HG02678 (cell line): Measurements from ENCODE around the gene HPN.
"Not testable (repeated sequence)": the region's sequence is repeated elsewhere in the genome, so short reads cannot be mapped to it uniquely, and the experiment has no call there.

Experiments used
- ATAC-seq: cut with Tn5 transposase; IDR thresholded peaks from one replicate; pipeline ENCODE4 v1.9.1; 2021; ENCODE audit warnings: mild to moderate bottlenecking, moderate library complexity; ENCODE audit not compliant: unreplicated experiment

The HPN gene

DNA sequence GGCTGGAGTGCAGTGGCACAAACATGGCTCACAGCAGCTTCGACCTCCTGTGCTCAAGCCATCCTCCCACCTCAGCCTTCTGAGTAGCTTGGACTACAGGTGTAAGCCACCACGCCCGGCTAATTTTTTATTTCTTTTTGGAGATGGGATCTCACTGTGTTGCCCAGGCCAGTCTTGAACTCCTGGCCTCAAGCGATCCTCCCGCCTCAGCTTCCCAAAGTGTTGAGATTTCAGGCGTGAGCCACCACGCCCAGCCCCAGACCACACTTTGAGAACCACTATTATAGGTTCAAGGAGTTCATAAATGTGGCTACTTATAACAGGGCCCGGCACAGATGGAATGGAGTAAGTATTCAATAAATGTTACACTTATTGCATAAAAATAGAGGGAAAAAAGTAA is 14.5 kb upstream of the HPN start:
- ATAC-seq, result no peak

DNA sequence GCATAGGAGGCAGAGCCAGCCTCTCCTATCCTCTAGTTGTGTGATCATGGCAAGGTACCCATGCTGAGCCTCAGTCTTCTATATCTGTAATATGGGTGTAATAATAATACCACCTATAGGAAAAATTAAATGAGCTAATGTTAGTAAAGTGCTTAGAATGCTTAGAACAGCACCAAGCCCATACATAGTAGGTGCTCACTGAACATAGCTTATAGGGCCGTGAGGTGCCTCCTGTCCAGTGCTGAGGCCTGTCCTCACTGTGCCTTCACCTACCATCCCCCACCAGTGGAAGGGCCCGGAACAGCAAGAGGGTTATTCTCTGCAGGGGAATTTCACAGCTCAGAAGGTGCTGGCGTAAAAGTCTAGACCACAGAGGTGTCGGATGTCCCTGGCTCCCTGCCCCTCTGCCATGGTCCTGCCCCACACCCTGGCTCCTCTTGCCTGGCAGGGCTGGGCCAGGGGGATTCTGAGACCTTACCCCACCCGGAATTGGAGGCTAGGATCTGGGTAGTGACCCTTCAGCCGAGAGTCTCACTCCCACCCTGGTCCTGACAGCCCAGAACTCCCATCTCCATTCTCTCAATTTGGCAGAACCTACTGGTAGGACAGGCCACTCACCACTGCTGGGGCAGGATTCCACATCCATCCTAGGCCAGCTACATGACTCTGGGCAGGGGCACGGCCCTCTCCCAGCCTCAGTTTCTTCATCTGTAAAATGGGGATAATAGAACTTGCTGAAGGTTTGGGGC is 13.5 kb upstream of the HPN start:
- no peak for ATAC-seq

DNA sequence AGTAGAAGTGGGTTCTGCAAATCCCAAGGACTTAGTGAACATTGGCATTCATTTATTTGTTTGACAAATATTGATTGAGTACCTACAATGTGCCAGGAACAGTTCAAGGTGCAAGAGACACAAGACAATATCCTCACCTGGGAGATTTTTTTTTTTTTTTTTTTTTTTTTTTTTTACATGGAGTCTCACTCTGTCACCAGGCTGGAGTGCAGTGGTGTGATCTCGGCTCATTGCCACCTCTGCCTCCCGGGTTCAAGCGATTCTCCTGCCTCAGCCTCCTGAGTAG is 13.0 kb upstream of the HPN start:
- not testable (repeated sequence) for ATAC-seq

DNA sequence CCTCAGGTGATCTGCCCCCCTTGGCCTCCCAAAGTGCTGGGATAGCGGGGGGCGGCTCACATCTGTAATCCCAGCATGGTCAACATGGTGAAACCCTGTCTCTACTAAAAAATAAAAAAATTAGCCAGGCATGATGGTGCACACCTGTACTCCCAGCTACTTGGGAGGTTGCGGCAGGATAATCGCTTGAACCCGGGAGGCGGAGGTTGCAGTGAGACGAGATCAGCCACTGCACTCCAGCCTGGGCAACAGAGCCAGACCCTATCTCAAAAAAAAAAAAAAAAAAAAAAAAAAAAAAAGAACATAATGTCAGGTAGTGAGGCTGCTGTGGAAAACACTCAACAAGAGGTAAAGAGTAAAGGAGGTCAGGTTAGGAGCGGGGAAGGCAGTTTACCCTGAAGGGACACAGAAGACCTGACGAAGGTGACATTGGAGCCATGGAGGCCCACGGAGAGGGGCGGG is 12.2 kb upstream of the HPN start:
- ATAC-seq, result not testable (repeated sequence)

DNA sequence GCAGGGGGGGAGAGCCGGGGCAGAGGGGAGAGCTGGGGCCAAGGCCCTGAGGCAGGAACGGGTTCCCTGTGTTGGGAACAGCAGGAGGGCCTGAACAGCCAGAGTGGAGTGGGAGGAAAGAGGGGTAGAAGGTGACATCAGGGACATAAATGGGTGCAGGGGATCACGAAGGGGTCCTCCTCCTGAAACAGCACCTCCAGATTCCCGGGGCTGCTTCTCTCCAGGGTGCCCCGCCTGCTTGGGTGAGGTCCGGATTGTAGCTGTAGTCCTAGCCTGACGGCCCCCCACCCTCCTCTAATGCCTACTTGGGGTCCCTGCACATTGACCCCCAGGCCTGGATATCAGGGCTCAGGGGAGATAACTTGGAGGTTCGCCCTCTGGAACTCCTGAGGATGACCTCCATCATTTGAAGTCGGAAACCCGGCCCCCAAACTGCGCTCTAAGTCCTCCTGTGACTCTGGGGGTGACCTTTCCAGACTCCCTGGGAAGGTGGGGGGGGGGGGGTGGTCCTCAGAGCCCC is 11.7 kb upstream of the HPN start:
- no peak for ATAC-seq

DNA sequence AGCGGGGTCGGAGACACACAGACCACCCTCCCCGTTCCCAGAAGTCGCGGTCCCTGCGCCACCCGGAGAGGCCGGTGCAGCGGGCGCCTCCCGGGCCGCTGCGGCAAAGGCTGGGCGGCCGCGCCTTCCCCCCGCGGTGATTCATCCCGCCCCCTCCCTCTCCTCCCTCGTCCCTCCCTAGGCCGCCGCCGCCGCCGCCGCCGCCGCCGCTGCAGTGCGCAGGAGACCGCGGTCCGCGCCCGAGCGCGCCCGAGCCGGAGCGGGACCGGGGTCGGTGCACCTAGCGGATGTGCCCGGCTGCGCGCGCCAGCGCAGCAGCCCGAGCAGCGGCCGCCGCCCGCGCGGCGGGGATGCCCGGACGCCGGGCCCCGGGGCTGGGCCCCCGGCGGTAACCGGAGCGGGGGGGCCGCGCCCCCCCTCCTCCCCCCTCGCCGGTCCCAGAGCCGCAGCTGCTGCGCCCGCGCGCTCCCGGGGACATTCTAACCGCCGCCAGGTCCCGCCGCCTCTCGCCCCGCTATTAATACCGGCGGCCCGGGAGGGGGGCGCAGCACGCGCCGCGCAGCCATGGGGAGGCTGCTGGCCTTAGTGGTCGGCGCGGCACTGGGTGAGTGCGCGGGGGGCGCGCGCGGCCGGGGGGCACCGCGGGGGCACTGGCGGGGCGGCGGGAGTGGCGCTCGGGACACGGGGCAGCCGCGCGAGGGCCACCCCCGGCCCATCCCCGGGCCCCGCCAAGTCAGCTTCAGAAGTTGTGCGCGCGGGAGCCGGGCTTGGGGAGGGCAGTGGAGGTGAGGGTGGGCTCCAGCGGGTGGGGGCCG is 11.1 kb upstream of the HPN start, which contains the start of gene SCN1B:
TSS of gene SCN1B (plus strand) at position 214 of the 815 bp plus-strand sequence. CDS start at position 565, 351 bp downstream.
- ATAC-seq, result no peak

DNA sequence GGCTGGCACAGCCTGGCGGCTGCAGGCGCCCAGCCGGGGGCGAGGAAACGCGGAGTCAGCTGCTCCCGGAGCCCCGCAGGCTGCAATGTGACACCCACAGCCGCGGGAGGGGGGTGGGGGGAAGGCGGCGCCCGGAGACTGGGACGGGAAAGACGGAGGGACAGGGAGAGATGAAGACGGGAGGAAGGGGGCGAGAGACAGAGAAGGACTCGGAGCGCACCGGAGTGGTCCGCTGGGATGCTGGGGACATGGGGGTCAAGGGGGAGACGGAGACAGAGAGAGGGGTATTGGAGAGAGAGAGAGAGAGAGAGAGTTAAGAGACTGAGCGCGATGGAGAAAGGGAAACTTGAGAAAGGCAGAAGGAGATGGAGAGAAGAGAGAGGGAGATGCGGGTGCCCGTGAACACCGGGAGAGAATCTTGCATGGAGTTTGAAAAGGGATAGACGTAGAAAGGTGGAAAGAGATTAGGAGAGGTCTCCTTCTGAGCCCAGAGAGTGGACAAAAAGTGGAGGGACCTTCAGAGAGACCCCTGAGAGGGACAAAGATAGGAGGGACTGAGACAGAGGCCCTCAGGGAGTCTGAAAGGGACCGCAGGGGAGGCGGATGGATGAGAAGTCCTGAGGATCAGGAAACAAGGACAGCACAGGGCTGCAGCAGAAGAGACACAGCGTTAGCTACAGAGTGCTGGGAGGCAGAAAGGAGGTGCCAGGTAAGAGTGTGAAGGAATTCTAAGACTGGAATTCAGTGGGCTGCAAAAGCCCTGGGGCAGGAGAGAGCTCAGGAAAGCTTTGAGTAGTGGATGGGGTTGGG is 10.2 kb upstream of the HPN start:
- ATAC-seq, result no peak

DNA sequence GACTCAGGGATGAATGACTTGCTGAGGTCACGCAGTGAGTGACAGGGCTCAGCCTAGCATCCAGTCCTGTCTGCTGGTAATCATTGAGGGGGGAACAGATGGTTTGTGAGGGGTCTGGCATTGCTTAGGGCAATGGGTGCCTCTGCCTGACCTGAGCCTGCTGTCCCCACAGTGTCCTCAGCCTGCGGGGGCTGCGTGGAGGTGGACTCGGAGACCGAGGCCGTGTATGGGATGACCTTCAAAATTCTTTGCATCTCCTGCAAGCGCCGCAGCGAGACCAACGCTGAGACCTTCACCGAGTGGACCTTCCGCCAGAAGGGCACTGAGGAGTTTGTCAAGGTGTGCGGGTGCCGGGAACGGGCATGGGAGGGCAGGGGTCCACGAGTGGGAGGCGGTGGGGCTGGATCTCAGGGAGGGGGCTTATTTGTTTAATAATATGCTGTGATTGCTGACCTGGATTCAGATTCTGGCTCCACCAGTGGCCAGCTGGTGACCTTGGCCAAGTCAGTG is 9.1 kb upstream of the HPN start:
- no peak for ATAC-seq

DNA sequence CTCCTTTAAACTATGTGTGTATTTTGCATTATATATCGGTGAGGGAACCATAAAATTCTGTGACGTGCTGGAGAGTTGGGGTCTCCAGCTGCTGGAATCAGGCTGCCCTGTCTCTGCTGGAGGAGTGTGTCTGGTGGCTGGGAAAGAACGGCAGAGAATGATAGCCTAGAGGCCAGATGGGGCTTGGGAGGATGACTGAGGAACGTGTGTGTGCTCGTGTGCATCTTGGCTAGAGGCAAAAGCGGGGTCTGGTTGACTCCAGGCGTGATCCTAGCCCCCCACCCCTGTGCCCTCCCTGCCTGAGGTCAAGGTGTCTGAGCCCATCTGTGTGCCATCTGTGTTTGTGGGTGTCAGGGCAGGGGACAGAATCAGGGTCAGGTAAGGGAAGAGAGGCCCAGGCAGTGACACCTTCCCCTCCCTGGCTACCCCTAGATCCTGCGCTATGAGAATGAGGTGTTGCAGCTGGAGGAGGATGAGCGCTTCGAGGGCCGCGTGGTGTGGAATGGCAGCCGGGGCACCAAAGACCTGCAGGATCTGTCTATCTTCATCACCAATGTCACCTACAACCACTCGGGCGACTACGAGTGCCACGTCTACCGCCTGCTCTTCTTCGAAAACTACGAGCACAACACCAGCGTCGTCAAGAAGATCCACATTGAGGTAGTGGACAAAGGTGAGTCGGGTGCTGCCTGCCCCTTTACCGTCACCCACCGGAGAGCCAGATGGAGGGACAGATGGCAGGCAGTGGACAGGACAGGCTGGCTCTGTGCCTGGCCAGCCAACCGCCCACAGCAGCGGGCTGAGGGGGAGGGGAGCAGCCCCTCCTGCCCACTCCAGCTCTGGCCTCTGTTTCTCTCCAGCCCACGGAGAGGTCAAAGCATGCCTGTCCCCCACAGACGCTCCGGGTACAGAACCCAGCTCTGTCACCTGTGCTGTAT is 8.2 kb upstream of the HPN start:
- ATAC-seq, result no peak

DNA sequence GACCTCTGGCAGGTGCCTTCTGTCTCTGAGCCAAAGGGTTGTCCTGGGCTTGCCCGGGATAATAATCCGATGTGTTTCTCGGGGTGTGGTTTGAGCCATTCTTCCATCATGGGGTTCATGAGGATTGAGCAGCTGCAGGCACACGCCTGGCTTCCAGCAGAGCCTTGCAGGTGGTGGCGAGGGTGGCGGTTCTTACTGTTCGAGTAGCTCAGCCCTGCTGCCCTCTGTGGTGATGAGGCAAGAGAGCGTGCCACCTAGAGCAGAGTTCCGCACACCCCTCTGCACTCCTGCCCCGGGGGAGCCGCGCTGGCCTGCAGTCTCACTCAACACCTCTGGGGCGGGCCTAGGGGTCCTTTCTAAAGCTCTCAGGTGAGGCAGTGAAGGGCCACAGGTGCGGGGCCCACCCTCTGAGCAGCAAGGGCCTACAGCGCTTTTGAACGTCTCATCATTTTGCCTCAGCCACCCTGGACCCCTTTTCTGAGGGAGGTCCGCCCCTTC is 7.5 kb upstream of the HPN start:
- no peak for ATAC-seq

DNA sequence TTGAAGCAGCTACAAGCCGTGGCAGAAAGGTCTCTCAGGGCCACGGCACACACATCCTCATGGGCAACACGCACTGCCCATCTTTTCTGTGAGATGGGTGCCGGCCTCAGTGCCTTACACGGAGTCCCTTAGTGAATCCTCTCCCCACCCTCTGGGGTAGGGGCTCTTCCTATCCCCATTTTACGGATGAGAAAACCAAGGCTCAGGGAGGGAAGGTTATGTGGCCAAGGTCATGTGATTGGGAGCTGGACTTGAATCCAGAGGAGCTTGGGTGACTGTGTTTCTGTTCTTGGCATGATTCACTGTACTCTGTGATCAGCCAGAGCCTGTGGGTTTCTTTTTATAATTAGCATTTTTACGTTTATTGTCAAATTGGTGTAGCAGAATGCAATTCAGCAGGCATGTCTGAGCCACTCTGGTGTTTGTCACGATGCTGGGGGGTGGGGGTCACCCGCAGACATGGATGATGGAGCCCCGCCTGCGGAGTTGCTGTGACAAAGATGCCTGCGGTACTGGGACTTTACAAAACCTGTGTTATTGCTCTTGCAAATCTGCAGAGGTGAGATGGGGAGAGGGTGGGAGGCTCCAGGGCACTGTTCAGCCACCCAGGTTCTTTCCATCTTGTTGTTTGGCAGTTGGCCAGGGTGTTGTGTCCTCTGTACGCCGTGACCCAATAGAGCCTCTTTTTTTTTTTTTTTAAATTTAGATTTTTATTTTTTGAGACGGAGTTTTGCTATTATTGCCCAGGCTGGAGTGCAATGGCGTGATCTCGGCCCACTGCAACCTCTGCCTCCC is 6.7 kb upstream of the HPN start:
- no peak for ATAC-seq

DNA sequence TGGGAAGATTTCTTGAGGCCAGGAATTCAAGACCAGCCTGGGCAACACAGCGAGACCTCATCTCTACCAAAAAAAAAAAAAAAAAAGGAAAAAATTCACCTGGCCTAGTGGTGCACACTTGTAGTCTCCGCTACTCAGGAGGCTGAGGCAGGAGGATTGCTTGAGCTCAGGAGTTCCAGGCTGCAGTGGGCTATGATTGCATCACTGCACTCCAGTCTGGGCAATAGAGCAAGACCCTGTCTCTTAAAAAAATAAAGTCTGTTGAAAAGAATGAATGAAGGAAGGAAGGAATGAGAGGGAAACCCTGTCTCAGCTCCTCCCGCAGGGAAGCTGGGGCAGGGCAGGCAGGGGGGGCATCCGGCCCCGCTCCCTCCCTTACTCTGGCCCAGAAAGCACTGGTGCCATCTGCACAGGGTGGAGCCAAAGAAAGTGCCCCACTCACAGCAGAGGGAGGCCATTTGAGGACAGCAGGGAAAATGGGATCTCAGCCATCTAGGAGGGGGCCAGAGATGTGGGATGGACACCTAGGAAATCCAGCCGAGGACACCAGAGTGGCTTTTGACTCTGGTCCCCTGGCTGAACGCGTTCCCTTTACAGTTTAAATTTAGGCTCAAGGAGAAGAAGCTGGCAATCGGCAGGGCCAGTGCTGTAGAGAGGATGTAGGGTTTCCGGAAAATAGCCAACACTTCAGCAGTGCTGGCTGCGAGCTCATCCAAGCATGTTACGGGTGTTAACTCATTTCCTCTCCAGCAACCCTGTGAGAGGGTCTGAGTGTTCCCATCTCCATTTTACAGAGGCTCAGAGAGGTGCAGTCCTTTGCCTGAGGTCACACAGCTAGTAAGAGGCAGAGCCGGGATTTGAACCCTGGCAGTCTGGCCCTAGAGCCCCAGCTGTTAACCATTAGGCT is 3.6 kb upstream of the HPN start:
- ATAC-seq, result no peak

DNA sequence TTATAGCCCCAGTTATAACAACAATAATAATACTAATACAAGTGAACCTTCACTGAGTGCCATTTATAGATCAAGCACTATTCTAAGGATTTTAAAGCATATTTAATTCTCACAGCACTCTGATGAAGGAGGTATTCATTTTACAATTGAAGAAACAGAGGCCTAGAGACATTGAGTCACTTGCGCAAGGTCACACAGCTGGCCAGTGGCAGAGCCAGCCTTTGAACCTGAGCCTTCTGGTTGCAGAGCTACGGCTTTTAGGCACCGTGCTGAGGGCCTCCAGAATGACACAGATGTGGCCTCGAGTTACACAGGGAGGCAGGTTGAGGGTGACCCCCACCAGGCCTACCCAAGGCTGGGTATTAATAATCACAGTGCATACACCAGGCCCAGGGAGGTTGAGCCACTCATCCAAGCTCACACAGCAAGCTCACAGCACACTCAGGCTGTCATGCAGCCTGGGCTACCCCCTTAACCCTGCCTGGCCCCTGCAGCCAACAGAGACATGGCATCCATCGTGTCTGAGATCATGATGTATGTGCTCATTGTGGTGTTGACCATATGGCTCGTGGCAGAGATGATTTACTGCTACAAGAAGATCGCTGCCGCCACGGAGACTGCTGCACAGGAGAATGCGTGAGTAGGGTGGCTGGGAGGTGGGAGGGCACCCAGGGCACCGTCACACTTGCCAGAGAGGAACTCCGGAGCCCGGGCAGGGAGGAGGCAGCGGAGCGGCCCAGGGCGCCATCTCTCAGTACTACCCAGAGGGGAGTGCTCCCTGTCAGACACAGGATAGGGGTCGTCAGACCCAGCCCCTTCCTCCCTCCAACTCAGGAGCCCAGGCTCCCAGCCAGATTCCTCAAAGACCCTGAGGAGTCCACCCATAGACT is 2.7 kb upstream of the HPN start:
- no peak for ATAC-seq

DNA sequence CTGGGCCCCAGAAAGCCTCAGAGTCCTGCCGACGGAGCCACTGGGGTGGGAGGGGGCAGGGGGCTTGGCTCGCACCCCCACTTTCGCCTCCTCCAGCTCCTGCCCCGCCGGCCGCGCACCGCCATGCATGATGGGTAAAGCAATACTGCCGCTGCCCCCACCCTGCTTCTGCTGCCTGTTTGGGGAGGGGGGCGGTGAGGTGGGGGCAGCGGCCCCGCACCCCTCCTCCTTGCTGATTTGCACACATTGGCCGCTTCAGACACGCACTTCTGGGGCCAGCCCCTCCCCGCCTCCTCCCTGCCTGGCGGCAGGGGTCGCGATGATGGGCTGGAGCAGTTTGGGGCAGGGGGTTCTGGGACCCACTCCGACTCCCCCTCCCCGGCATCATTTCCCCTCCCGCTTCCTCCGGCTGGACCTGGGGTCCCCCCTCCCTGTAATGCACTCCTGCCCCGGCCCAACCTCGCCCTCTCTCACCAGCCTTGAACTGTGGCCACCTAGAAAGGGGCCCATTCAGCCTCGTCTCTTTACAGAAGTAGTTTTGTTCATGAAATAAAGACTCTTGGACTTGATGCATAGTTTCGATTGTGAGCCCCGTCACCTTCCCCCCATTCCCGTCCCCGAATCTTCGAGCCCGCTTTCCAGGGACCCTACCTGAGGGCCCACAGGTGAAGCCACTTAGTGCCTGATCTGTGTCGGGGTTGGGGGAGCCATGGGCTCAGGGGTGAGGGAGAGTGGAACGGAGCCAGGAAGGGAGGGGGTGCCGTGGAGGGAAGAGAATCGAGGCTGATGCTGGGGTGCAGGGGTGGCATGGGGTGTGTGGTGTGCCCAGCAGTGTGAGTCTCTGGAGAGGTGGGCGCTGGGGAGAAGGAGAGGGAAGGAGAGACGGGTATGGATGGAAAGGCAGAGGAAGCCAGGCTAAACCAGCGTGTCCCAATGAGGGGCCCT is 1.4 kb upstream of the HPN start:
- no peak for ATAC-seq

DNA sequence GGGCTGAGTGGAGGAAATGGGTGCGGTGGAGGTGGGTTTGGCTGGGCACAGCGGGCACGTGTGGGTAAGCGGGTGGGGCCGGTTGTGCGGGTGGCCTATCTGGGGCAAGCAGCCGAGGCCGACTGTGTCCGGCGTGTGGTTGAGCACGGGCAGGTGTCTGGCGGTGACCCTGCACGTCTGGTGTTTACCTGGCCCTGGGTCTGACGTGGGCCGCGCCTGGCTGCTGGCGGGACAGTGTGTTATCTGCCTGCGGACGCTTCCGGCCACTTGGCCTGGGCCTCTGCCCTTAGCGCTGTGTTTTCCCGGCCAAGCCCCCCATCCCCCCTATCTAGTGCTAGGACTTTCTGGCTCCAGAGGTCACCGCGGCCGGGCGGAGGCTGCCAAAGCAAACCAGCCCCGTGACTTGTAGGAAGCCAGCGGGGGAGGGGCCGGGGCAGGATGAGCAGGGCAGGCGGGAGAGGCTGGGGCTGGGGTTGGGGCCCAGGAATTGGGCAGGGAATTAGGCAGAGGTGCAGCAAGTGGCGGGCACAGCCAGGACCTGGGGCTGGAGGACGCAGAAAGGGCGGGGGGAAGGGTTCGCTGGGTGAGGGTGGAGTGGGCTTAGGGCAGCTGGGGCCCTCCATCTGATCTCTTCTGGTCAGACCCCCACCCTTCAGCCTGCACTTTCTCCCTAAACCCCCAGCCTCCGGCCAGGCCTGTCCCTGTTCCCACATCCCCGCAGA is 534 bp upstream of the HPN start:
- ATAC-seq, result no peak
